Duodenal mucosa (tissue), 2 donors: ENCODE measurements around the gene ELMO1.

Experiments used
- H3K27ac ChIP-seq: one replicate; pipeline ENCODE4 v1.7.0; 2013; ENCODE audit warnings: low read depth, low read length
- H3K27me3 ChIP-seq, 2 donors: one replicate each; pipeline ENCODE4 v1.7.0; 2013; ENCODE audit warnings: low read length in 2 of 2, control low read depth in 1 of 2; ENCODE audit not compliant: insufficient read depth in 2 of 2, control insufficient read depth in 1 of 2
- H3K36me3 ChIP-seq, 2 donors: one replicate each; pipeline ENCODE4 v1.7.0; 2013; ENCODE audit warnings: low read length in 2 of 2, control low read depth in 1 of 2; ENCODE audit not compliant: insufficient read depth in 2 of 2, control insufficient read depth in 1 of 2
- H3K4me1 ChIP-seq, 2 donors: one replicate each; pipeline ENCODE4 v1.7.0; 2013; ENCODE audit warnings: low read length in 2 of 2, control low read depth in 1 of 2; ENCODE audit not compliant: insufficient read depth in 2 of 2, control insufficient read depth in 1 of 2
- H3K4me3 ChIP-seq, 2 donors: one replicate each; pipeline ENCODE4 v1.7.0; 2013; ENCODE audit warnings: low read length in 2 of 2, low read depth in 1 of 2
- H3K9ac ChIP-seq, 2 donors: one replicate each; pipeline ENCODE4 v1.7.0; 2013; ENCODE audit warnings: low read length in 2 of 2, low read depth in 1 of 2
- H3K9me3 ChIP-seq, 2 donors: one replicate each; pipeline ENCODE4 v1.7.0; 2013; ENCODE audit warnings: low read length in 2 of 2, control low read depth in 1 of 2; ENCODE audit not compliant: control insufficient read depth in 1 of 2

Gene ELMO1

GRCh38 chr7:37394158-37394557 lies 54.5 kb downstream of the ELMO1 start:
- no peak overlapping the region for H3K4me3 ChIP-seq
- no peak overlapping the region for H3K27ac ChIP-seq
- H3K36me3 ChIP-seq = no peaks in the 10 kb centered on the region
- H3K4me1 ChIP-seq = peaks cover 6 to 10% of the 10 kb centered on the region in 2 donors
- no peaks in the 10 kb centered on the region for H3K27me3 ChIP-seq
- no peak overlapping the region for H3K9ac ChIP-seq
- no peaks in the 10 kb centered on the region for H3K9me3 ChIP-seq

GRCh38 chr7:37393476-37393875 lies 55.2 kb downstream of the ELMO1 start:
- peaks cover 6 to 10% of the 10 kb centered on the region in 2 donors for H3K4me1 ChIP-seq
- H3K27ac ChIP-seq = no peak overlapping the region

DNA sequence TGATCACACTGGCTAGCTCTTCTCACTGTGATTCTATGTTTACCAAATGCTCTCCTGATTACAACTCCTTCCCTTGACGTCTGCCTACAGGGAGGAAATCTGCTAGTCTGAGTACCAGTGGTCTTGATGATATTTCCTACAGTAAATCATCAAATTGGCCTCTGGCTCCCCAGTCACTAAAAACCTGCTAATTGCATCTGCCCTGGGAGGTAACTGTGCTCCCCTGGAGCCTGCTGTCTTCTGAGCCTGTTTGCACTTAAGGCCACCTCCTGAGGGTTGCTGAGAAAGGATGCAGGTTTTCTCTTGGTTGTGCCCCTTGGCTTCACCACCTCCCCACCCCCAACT lies 56.0 kb downstream of the ELMO1 start:
- H3K27me3 ChIP-seq = no peaks in the 10 kb centered on the region
- H3K27ac ChIP-seq = no peak overlapping the region
- H3K4me3 ChIP-seq = no peak overlapping the region
- peaks cover 6 to 10% of the 10 kb centered on the region in 2 donors for H3K4me1 ChIP-seq
- no peak overlapping the region for H3K9ac ChIP-seq
- no peaks in the 10 kb centered on the region for H3K36me3 ChIP-seq
- H3K9me3 ChIP-seq = no peaks in the 10 kb centered on the region

More at GRCh38 chr7:37393476-37393875, 55.2 kb downstream of the ELMO1 start:
- no peaks in the 10 kb centered on the region for H3K27me3 ChIP-seq
- no peaks in the 10 kb centered on the region for H3K36me3 ChIP-seq
- H3K9me3 ChIP-seq = no peaks in the 10 kb centered on the region
- H3K4me3 ChIP-seq = no peak overlapping the region
- H3K9ac ChIP-seq = no peak overlapping the region

GRCh38 chr7:37391791-37392672 lies 56.6 kb downstream of the ELMO1 start:
- Histone ChIP-seq H3K4me1 (peaks cover 6 to 10% of the 10 kb centered on the region in 2 donors), H3K4me3 (no peak overlapping the region), H3K36me3 (no peaks in the 10 kb centered on the region), H3K9ac (no peak overlapping the region), H3K27ac (no peak overlapping the region), H3K27me3 (no peaks in the 10 kb centered on the region), H3K9me3 (no peaks in the 10 kb centered on the region)

DNA sequence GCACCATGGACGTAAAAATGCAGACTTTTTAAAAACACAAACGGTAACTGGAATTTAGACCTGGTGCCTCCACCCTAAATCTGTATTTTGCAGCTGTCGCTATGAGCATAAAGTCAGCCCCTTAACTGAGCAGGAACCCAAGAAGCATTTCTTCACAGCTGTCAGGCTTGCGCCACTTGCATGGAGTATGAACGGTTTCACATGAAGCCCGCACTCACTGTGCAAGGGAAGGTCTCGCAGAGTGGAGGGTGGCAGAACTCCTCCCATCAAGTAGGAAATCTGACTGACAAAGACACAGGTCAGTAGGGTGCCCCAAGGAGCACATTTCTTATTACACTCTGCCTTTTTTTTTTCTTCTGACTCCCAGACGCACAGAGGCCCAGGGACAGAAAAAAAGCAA lies 58.5 kb downstream of the ELMO1 start:
- no peak overlapping the region for H3K27ac ChIP-seq
- no peaks in the 10 kb centered on the region for H3K27me3 ChIP-seq
- peaks cover 6 to 10% of the 10 kb centered on the region in 2 donors for H3K4me1 ChIP-seq
- H3K9me3 ChIP-seq = no peaks in the 10 kb centered on the region
- H3K4me3 ChIP-seq = no peak overlapping the region
- H3K36me3 ChIP-seq = no peaks in the 10 kb centered on the region
- no peak overlapping the region for H3K9ac ChIP-seq

- Histone ChIP-seq H3K27ac (no peak overlapping the region), H3K4me1 (peaks cover 6 to 10% of the 10 kb centered on the region in 2 donors)
Observed at GRCh38 chr7:37388811-37389210, 59.9 kb downstream of the ELMO1 start.

DNA sequence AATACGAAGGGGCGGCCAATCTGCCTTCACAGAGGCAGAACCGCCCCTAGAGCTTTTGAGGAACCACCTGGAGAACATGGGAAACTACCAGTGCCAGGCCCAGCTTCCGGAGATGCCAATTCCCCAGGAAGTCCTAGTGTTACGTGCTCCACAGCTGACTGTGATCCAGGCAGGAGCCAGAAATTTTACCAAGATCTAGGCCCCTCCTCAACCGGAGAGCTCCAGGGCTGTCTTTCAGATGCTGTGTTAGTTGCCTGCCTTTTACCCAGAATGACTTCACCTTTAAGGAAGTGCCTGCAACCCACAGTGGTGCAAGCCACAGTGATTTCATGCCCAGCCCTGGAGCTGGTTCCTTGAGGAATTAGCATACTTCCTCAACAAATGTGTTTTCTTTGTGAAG lies 62.9 kb downstream of the ELMO1 start:
- H3K9ac ChIP-seq = no peak overlapping the region
- H3K27ac ChIP-seq = no peak overlapping the region
- no peaks in the 10 kb centered on the region for H3K4me1 ChIP-seq
- no peaks in the 10 kb centered on the region for H3K36me3 ChIP-seq
- H3K4me3 ChIP-seq = no peak overlapping the region
- H3K9me3 ChIP-seq = no peaks in the 10 kb centered on the region
- no peaks in the 10 kb centered on the region for H3K27me3 ChIP-seq

More at GRCh38 chr7:37388811-37389210, 59.9 kb downstream of the ELMO1 start:
- Histone ChIP-seq H3K4me3 (no peak overlapping the region), H3K9ac (no peak overlapping the region), H3K9me3 (no peaks in the 10 kb centered on the region), H3K27me3 (no peaks in the 10 kb centered on the region), H3K36me3 (no peaks in the 10 kb centered on the region)

DNA sequence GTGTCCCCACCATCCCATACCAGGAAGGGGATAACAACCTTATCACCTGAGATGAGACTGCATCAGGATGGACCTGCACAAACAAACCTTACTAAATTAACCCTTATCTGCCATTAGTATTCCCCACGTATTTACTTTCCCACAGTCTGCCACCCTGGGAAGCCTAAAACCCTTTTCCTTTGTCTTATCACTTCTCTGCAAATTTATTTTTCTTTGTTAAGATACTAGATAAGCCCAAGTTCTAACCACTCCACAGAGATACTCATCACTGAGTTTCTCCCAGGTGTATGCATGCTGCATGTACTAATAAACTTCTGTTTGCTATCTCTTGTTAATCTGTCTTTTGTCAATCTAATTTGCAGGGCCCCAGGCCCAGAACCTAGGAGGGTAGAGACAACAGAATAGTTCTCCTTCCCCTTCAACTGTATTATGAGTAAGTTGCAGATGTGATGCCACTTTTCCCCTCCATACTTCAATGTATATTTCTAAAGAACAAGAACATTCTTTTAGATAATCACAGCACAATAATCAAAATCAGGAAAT lies 66.0 kb downstream of the ELMO1 start:
- no peaks in the 10 kb centered on the region for H3K4me1 ChIP-seq
- no peaks in the 10 kb centered on the region for H3K9me3 ChIP-seq
- H3K4me3 ChIP-seq = no peak overlapping the region
- no peaks in the 10 kb centered on the region for H3K36me3 ChIP-seq
- no peak overlapping the region for H3K27ac ChIP-seq
- no peaks in the 10 kb centered on the region for H3K27me3 ChIP-seq
- no peak overlapping the region for H3K9ac ChIP-seq

- Histone ChIP-seq H3K9ac (no peak overlapping the region), H3K36me3 (no peaks in the 10 kb centered on the region), H3K27ac (no peak overlapping the region)
Observed at GRCh38 chr7:37380831-37381230, 67.8 kb downstream of the ELMO1 start.

GRCh38 chr7:37379546-37380277 lies 69.0 kb downstream of the ELMO1 start:
- H3K9ac ChIP-seq = no peak overlapping the region
- H3K9me3 ChIP-seq = no peaks in the 10 kb centered on the region
- no peaks in the 10 kb centered on the region for H3K4me1 ChIP-seq

More at GRCh38 chr7:37380831-37381230, 67.8 kb downstream of the ELMO1 start:
- Histone ChIP-seq H3K4me3 (no peak overlapping the region), H3K27me3 (no peaks in the 10 kb centered on the region), H3K4me1 (no peaks in the 10 kb centered on the region), H3K9me3 (no peaks in the 10 kb centered on the region)

More at GRCh38 chr7:37379546-37380277, 69.0 kb downstream of the ELMO1 start:
- Histone ChIP-seq H3K36me3 (no peaks in the 10 kb centered on the region), H3K27ac (no peak overlapping the region), H3K4me3 (no peak overlapping the region), H3K27me3 (no peaks in the 10 kb centered on the region)
